Skeletal muscle tissue (tissue), 4 donors: ENCODE results near the gene FBXL4. TPM values are rescaled to one million over a fixed set of nuclear protein-coding genes. Genes with fewer than 3 reads are reported as not detected.
"Not testable (repeated sequence)": the region's sequence is repeated elsewhere in the genome, so short reads cannot be mapped to it uniquely, and the experiment has no call there.

ENCODE experiments used
- H3K27ac ChIP-seq: one replicate; pipeline ENCODE4 v1.7.0; 2013; ENCODE audit warnings: mild to moderate bottlenecking, low read depth, low read length, inconsistent platforms
- H3K27me3 ChIP-seq, 3 donors: one replicate each; pipeline ENCODE4 v1.7.0; 2013; ENCODE audit warnings: low read length in 3 of 3; ENCODE audit not compliant: control insufficient read depth in 3 of 3, insufficient read depth in 3 of 3
- H3K36me3 ChIP-seq, 3 donors: one replicate each; pipeline ENCODE4 v1.7.0; 2013; ENCODE audit warnings: low read length in 3 of 3; ENCODE audit not compliant: control insufficient read depth in 3 of 3, insufficient read depth in 3 of 3
- H3K4me1 ChIP-seq, 3 donors: one replicate each; pipeline ENCODE4 v1.7.0; 2013; ENCODE audit warnings: low read length in 3 of 3, mild to moderate bottlenecking in 3 of 3; ENCODE audit not compliant: control insufficient read depth in 3 of 3, insufficient read depth in 3 of 3
- H3K4me3 ChIP-seq, 3 donors: one replicate each; pipeline ENCODE4 v1.7.0; 2013; ENCODE audit warnings: low read length in 3 of 3
- H3K9ac ChIP-seq, 3 donors: one replicate each; pipeline ENCODE4 v1.7.0; 2013; ENCODE audit warnings: low read length in 3 of 3, mild to moderate bottlenecking in 3 of 3, moderate library complexity in 2 of 3, low read depth in 1 of 3
- H3K9me3 ChIP-seq, 3 donors: one replicate each; pipeline ENCODE4 v1.7.0; 2013; ENCODE audit warnings: low read length in 3 of 3; ENCODE audit not compliant: control insufficient read depth in 3 of 3
- total RNA-seq: library from RNA; depleted of rRNA; stranded (reverse); fragments of >200 nt; gene quantifications from one replicate; pipeline ENCODE4 v1.2.3, GENCODE V29; 2014
- donor health status: Osteomylitis.

Gene FBXL4
- total RNA-seq, 1 donor from 2014 or later: 14.1 TPM

DNA sequence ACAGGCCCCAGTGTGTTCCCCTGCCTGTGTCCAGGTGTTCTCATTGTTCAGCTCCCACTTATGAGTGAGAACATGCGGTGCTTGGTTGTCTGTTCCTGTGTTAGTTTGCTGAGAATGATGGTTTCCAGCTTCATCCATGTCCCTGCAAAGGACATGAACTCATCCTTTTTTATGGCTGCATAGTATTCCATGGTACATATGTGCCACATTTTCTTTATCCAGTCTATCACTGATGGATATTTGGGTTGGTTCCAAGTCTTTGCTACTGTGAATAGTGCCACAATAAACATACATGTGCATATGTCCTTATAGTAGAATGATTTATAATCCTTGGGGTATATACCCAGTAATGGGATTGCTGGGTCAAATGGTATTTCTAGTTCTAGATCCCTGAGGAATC lies 41.4 kb downstream of the FBXL4 start:
- not testable (repeated sequence) for H3K4me1 ChIP-seq, H3K9me3 ChIP-seq, H3K4me3 ChIP-seq, H3K27ac ChIP-seq, H3K9ac ChIP-seq, H3K27me3 ChIP-seq
- H3K36me3 ChIP-seq: peaks cover 0 to 15% (median 9%) of the 10 kb centered on the region in 3 donors

DNA sequence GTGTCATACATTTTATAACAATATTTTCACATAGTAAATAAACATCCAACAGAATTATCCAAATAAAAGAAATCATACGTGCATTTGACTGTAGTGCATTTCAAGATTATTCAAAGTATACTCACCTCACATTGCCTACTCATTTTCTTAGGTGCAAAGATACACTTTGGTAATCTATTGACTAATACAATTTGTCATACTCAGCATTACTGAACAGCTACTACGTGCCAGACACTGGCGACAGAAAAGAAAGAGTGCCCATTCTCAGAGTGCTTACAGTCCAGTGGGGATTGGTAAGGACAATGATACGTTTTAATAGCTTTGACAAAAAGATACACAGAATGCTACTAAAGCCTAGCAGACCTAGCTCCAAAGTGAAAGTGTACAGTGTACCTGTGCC lies 42.0 kb downstream of the FBXL4 start:
- Histone ChIP-seq H3K27me3 (no peaks in the 10 kb centered on the region), H3K9ac (no peak overlapping the region), H3K4me1 (no peaks in the 10 kb centered on the region), H3K9me3 (no peaks in the 10 kb centered on the region), H3K27ac (no peak overlapping the region), H3K36me3 (peaks cover 0 to 17% (median 12%) of the 10 kb centered on the region in 3 donors), H3K4me3 (no peak overlapping the region)

DNA sequence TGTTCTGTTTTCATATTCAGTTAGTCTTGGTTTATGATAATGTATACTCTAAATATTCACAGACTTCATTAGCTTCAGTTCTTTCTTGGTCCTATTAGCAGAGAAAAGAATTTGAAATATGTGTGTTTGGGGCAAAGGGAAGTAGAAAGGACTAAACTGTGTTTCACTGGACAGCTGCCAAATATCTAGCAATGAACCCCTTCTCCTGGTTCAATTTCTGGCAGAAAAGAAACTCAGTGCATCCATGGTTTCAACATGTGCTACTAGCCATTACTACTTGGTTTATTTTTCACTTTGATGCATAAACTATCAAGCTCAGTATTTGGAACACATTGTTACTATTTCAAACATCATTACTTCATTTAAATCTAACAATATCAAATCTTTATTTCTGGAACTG lies 43.6 kb downstream of the FBXL4 start:
- Histone ChIP-seq H3K9ac (no peak overlapping the region), H3K9me3 (no peaks in the 10 kb centered on the region), H3K4me3 (no peak overlapping the region), H3K27ac (no peak overlapping the region), H3K27me3 (no peaks in the 10 kb centered on the region), H3K36me3 (peaks cover 0 to 21% (median 14%) of the 10 kb centered on the region in 3 donors), H3K4me1 (no peaks in the 10 kb centered on the region)

DNA sequence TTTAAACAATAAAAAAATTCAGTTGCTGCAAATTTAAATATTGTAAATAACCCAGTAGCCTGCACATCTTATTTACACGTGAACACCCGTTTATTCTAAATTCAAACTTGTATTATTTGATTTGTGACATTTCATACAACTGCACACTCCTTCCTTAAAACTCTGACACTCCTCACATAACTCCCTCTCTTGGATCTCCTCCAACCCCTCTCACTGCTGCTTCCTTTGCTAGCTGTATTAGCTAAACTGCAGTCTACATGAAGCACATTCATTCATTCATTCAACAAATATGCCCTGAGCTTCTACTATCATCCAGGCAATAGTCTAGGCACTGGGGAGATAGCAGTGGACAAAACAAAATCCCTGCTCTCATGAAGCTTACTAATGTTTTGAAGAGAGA lies 47.0 kb downstream of the FBXL4 start:
- Histone ChIP-seq H3K27ac (no peak overlapping the region), H3K36me3 (peaks cover 0 to 37% (median 24%) of the 10 kb centered on the region in 3 donors), H3K9me3 (no peaks in the 10 kb centered on the region), H3K4me3 (no peak overlapping the region), H3K4me1 (no peaks in the 10 kb centered on the region), H3K9ac (no peak overlapping the region), H3K27me3 (no peaks in the 10 kb centered on the region)

DNA sequence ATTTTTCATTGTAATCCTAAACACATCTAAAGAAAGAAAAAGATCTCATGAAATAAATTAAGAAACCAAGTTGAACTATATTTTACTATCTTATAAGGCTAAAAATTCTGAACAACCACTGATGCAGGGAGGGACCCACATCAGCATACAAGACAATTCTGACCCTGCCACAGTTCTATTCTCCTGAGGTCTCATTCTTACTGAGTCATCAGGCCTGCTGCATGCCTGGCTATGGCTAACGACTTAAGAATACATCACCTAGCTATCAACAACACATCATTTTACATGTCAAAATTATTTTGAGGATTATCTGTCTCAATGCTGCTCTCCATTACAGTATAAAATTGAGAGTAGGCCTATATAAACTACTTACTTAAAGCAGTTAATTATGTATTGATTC lies 52.9 kb downstream of the FBXL4 start:
- Histone ChIP-seq H3K27ac (no peak overlapping the region), H3K4me3 (no peak overlapping the region), H3K36me3 (peaks cover 0 to 20% (median 12%) of the 10 kb centered on the region in 3 donors), H3K9ac (no peak overlapping the region), H3K4me1 (no peaks in the 10 kb centered on the region), H3K9me3 (no peaks in the 10 kb centered on the region), H3K27me3 (no peaks in the 10 kb centered on the region)

DNA sequence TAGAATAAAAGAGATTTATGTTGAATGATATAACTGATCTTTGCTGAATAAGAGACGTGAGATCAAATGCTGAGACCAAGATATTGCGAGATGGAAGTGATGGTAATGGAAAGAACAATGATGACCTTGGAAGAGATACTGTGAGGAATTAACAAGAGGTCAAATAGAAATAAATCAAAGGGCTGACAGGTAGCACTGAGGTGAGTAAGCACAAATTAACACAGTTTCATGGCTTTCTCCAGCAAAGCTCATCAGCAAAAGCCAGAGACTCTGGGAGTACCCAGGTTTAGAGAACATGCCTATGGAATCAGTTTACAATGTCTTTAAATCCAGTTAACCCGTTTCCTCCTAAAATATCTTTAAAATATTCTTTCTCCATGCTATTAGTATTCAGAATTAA lies 60.1 kb downstream of the FBXL4 start:
- no peak overlapping the region for H3K9ac ChIP-seq
- H3K4me1 ChIP-seq: no peaks in the 10 kb centered on the region
- H3K36me3 ChIP-seq: peaks cover 0 to 6% (median 0%) of the 10 kb centered on the region in 3 donors
- H3K27ac ChIP-seq: no peak overlapping the region
- H3K27me3 ChIP-seq: no peaks in the 10 kb centered on the region
- H3K4me3 ChIP-seq: no peak overlapping the region
- no peaks in the 10 kb centered on the region for H3K9me3 ChIP-seq

DNA sequence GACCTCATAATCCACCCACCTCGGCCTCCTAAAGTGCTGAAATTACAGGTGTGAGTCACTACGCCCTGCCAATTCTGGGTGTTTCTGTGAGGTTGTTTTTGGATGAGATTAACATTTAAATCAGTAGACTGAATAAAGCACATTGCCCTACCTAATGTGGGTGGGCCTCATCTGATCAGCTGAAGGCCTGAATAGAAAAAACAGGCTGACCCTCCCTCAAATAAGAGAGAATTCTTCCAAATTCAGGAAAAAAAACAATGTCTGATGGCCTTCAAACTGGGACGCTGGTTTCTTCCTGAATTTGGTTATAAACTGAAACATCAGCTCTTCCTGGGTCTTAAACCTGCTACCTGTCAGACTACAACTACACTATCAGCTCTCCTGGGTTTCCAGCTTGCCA lies 62.4 kb downstream of the FBXL4 start:
- Histone ChIP-seq H3K36me3 (peaks cover 0 to 6% (median 4%) of the 10 kb centered on the region in 3 donors), H3K4me1 (no peaks in the 10 kb centered on the region), H3K9ac (no peak overlapping the region), H3K27me3 (no peaks in the 10 kb centered on the region), H3K4me3 (no peak overlapping the region), H3K27ac (no peak overlapping the region), H3K9me3 (no peaks in the 10 kb centered on the region)

DNA sequence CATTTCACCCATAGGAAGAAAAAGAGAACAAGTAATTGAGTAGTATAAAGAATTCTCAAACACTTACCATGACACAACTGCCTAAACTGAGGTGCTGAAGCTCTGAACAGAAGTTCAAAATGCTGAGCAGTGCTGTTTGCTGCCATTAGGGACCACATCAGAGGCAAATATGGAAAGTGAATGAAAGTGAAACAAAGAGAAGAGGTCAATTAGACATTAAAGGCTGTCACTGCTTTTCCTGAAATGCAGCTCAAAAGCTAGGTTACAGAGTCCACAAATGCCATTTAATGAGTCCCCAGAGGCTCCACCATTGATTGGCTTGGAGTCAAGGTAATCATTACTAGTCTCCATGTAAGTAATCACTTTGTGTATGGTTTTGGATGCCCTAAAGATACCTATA lies 67.3 kb downstream of the FBXL4 start:
- H3K27ac ChIP-seq: no peak overlapping the region

DNA sequence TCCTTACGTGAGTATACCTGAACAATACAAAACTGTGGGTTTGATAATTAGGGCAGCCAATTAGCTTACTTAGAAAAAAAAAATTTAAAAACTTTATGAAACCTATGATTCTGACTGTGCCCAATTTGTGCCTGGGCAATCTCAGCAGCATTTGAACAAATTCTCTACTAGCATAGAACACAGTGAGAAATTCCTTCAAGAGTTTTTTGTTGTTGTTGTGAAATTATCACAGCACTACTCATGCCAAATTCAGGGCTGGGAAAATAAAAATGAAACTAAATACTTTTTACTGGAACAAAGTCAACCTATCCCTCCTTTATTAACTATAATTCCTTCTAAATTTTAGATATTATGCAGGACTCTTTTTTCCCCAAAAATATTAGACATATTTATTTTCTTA lies 70.5 kb downstream of the FBXL4 start:
- H3K36me3 ChIP-seq: peaks cover 2 to 4% (median 3%) of the 10 kb centered on the region in 3 donors
- no peak overlapping the region for H3K9ac ChIP-seq
- no peaks in the 10 kb centered on the region for H3K9me3 ChIP-seq
- no peak overlapping the region for H3K27ac ChIP-seq
- H3K27me3 ChIP-seq: no peaks in the 10 kb centered on the region
- no peaks in the 10 kb centered on the region for H3K4me1 ChIP-seq
- no peak overlapping the region for H3K4me3 ChIP-seq

More for the DNA sequence above, 67.3 kb downstream of the FBXL4 start:
- H3K9me3 ChIP-seq: no peaks in the 10 kb centered on the region
- H3K9ac ChIP-seq: no peak overlapping the region
- H3K4me1 ChIP-seq: no peaks in the 10 kb centered on the region
- peaks cover 2 to 4% (median 3%) of the 10 kb centered on the region in 3 donors for H3K36me3 ChIP-seq
- H3K27me3 ChIP-seq: no peaks in the 10 kb centered on the region
- H3K4me3 ChIP-seq: no peak overlapping the region

DNA sequence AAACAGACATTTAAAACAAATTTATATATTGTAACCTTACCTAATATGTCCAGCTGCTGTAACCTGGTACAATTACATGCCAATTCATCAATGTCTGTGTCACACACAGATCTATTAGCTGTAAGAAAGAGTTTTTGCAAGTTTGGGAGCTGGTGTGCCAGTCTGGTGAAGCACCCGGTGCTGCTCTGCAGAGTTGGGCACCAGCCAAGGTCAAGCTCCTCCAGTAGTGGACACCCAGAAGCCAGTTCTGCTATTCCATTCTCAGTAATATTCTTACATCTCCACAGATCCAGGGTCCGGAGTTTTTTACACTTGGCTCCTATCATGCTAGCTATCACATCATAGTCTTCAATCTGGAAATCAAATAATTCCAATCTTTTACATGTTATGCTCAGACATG lies 72.4 kb downstream of the FBXL4 start:
- Histone ChIP-seq H3K9ac (no peak overlapping the region), H3K9me3 (no peaks in the 10 kb centered on the region), H3K36me3 (peaks cover under 1 to 3% (median 2%) of the 10 kb centered on the region in 3 donors), H3K27me3 (no peaks in the 10 kb centered on the region), H3K4me3 (no peak overlapping the region), H3K27ac (no peak overlapping the region), H3K4me1 (no peaks in the 10 kb centered on the region)

DNA sequence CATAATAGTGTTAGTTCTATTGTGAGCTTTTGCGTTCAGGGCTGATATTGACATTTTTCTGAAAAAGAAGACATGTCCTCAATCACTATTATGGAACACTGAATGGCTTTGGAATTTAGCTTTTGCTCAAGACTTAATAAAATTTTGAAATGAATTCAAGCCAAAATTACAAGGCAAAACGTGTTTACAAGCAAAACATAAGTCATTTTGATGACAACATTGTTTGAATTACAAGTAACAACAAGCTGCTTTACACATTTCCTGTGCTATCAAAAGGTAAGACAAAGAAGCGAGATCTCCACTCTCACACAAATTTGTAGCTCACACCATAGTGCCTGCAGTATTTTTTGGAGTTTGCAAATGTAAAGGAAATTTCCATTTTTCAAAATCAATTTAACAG lies 75.9 kb downstream of the FBXL4 start:
- no peak overlapping the region for H3K27ac ChIP-seq

More for the DNA sequence above, 75.9 kb downstream of the FBXL4 start:
- no peaks in the 10 kb centered on the region for H3K27me3 ChIP-seq
- H3K9ac ChIP-seq: no peak overlapping the region
- no peaks in the 10 kb centered on the region for H3K9me3 ChIP-seq
- H3K4me1 ChIP-seq: no peaks in the 10 kb centered on the region
- peaks cover 0 to 3% (median 2%) of the 10 kb centered on the region in 3 donors for H3K36me3 ChIP-seq
- no peak overlapping the region for H3K4me3 ChIP-seq
